RWPE1 (cell line): ENCODE results near the gene HLA-E.
"Not testable (repeated sequence)": the region's sequence is repeated elsewhere in the genome, so short reads cannot be mapped to it uniquely, and the experiment has no call there.

ENCODE experiments used
- CTCF ChIA-PET: fragments of 350-600 bp; sonication (Branson Sonifier 250); formaldehyde crosslinking; extraction: SDS; loops from one replicate; lab custom pipeline; 2021; lab: Yijun Ruan, JAX
- POLR2A ChIA-PET: fragments of 400-600 bp; formaldehyde crosslinking; extraction: SDS; loops from one replicate; lab custom pipeline; 2020; ENCODE audit warnings: antibody characterized with exemption; ENCODE audit not compliant: low non-redundant PET; lab: Yijun Ruan, JAX
- DNase-seq: peaks from one replicate; pipeline ENCODE4 v3.0.0; 2012; ENCODE audit warnings: low spot score
- H3K27ac ChIP-seq: fragments of 450-650 bp; 2 replicates; pipeline ENCODE4 v1.5.1; 2017
- CTCF ChIP-seq: fragments of 450-650 bp; conservative IDR thresholded peaks from 2 replicates; pipeline ENCODE4 v1.5.1; 2017; ENCODE audit warnings: low read depth, mild to moderate bottlenecking

HLA-E gene

DNA sequence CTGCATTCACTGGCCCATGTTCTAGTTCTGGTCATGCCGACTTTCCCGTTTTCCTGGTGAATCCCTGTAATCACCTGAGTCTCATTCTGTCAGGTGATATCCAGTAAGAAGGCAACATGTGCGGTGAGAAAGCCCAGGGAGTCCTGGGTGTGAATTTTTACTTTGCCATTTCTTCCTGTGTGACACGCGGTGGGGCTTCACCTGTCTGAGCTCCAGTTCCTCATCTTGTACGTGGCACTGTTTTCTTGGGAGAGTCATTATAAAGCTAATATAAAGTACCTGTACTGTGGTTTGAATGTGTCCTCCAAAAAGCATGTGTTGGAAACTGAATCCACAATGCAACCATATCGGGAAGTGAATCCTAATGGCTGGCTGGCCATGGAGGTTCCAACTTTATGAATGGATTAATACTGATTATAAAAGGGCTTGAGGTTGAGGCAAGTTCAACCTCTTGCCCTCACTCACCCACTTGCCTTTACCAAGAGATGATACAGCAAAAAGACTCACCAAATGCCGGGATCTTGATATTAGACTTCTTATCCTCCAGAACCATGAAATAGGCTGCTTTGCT, 5.1 kb downstream of the HLA-E start:
- POLR2A ChIA-PET = no interaction called here
- CTCF ChIA-PET = interaction anchor here (0.7 kb wide), 2 partner anchors 50 to 427 kb away, joined by 3 to 4 read pairs; no protein-coding TSS in a partner anchor

DNA sequence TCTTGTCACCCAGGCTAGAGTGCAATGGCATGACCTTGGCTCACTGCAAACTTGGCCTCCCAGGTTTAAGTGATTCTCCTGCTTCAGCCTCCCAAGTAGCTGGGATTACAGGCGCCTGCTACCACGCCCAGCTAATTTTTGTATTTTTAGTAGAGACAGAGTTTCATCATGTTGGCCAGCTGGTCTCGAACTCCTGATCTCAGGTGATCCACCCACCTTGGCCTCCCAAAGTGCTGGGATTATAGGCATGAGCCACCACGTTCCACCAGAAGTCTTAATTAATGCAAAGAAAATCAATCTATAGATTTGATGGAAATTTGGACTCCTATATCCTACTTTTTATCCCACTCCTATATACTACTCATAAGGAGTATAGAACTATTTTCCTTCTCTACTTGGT, 5.8 kb downstream of the HLA-E start:
- CTCF ChIA-PET = interaction anchor here (0.7 kb wide), 1 partner anchor 427 kb away, joined by 3 read pairs; no protein-coding TSS in a partner anchor
- DNase-seq, POLR2A ChIA-PET, H3K27ac ChIP-seq: not testable (repeated sequence)

More for the DNA sequence above, 5.1 kb downstream of the HLA-E start:
- peak overlapping the region; percentile 33; the same call in 1 of the 2 replicates for H3K27ac ChIP-seq
- no peak for TF ChIP-seq CTCF
- no peak for DNase-seq

GRCh38 chr6:30495993-30496392, 6.7 kb downstream of the HLA-E start:
- CTCF ChIA-PET = interaction anchor here (0.6 to 1.6 kb wide), 6 partner anchors 14 to 49 kb away, joined by 3 to 14 read pairs (median 5); no protein-coding TSS in a partner anchor
- DNase-seq = no peak
- no peak for TF ChIP-seq CTCF
- peak overlapping the region; percentile 44 for H3K27ac ChIP-seq
- POLR2A ChIA-PET = no interaction called here

DNA sequence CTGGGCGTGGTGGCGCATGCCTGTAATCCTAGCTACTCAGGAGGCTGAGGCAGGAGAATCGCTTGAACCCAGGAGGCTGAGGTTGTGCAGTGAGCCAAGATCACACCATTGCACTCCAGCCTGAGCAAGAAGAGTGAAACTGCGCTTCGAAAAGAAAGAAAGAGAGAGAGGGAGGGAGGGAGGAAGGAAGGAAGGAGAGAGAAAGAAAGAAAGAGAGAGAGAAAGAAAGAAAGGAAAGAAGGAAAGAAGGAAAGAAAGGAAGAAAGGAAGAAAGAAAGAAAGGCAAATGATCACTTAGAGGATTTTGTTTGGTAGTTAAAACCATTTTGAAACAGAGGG, 7.9 kb downstream of the HLA-E start:
- DNase-seq, POLR2A ChIA-PET, H3K27ac ChIP-seq: not testable (repeated sequence)
- CTCF ChIA-PET = interaction anchor here (0.9 to 1.6 kb wide), 3 partner anchors 35 to 48 kb away, joined by 3 to 14 read pairs (median 5); no protein-coding TSS in a partner anchor

GRCh38 chr6:30497714-30498113, 8.4 kb downstream of the HLA-E start:
- no peak for DNase-seq
- ChIA-PET CTCF (interaction anchor here (1.6 kb wide), 1 partner anchor 35 kb away, joined by 14 read pairs; no protein-coding TSS in a partner anchor), POLR2A (no interaction called here)
- no peak overlapping the region for H3K27ac ChIP-seq
- TF ChIP-seq CTCF = no peak

- CTCF ChIA-PET, POLR2A ChIA-PET, DNase-seq, H3K27ac ChIP-seq: not testable (repeated sequence)
Measured at GRCh38 chr6:30498705-30499104, 9.4 kb downstream of the HLA-E start.

DNA sequence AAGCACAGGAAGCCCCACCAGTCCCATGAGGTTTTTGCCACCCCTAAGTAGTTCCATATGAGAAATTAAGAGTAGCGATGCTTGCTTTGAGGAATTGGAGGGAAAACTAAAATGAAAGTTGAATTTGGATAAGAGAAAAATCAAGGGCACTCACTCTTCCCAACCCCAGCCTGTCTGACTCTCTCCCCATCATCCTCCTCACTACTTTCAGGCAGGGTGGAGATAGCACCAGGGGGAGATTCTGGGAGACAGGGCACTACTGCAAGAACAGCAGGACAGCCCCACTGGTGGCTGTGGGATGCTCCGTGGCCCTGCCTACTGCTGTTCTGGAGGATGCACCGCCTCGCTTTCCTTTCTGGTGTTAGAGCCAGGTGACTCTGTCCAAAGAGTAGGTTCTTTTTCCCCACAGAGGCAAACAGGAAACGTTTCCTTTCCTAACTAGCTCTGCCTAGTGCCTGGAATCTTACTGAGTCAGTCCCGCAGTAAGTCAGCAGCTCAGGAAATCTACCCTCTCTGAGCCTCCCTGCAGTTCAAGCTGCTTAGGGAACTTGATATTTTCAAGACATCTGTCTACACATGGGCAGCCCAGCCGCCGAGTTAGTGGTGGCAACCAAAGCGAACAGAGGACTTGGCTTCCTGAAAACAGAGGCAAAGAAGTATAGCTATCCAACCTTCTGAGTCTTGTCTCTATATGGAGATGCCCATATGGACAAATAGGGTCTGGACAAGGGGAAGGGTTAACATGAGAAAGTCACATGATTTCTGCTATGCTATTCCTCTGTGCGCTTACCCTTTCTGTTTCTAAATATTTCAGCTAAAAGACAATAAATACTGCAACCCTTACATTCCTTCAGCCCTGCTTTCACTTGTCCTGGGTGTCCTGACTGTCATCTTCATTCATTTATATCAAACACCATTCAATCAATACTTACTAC, 11.4 kb downstream of the HLA-E start:
- no peak for TF ChIP-seq CTCF
- CTCF ChIA-PET = interaction anchor here (0.5 to 0.8 kb wide), 2 partner anchors 9 to 21 kb away, joined by 3 to 4 read pairs; no protein-coding TSS in a partner anchor

More for the DNA sequence above, 11.4 kb downstream of the HLA-E start:
- DNase-seq = no peak
- peak overlapping the region; percentile 47; the same call in 1 of the 2 replicates for H3K27ac ChIP-seq
- POLR2A ChIA-PET = no interaction called here
